ENCODE data around the gene BRIP1.
"Not testable (repeated sequence)": the region's sequence is repeated elsewhere in the genome, so short reads cannot be mapped to it uniquely, and the experiment has no call there.

Gene BRIP1

DNA sequence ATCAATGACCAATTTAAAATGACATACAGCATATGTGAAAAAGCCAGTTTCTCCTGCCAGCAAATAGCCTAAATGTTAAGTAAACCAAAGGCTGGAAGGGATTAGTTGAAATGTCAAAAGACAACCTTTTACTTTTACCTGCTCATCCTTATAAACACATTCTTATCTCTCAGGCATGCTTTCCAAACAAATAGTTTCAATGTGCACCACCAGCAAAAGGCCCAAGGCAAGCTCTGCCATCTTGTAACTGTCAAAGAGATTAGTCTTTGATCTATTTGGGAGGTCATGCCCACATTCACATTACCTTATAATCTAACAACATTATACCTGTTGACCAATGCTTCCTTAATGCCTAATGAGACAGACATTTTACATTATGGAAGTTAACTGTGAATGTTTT, 140.1 kb downstream of the BRIP1 start:
- POLR2A ChIA-PET: no interaction called here
- TF ChIP-seq, protein P1, sequence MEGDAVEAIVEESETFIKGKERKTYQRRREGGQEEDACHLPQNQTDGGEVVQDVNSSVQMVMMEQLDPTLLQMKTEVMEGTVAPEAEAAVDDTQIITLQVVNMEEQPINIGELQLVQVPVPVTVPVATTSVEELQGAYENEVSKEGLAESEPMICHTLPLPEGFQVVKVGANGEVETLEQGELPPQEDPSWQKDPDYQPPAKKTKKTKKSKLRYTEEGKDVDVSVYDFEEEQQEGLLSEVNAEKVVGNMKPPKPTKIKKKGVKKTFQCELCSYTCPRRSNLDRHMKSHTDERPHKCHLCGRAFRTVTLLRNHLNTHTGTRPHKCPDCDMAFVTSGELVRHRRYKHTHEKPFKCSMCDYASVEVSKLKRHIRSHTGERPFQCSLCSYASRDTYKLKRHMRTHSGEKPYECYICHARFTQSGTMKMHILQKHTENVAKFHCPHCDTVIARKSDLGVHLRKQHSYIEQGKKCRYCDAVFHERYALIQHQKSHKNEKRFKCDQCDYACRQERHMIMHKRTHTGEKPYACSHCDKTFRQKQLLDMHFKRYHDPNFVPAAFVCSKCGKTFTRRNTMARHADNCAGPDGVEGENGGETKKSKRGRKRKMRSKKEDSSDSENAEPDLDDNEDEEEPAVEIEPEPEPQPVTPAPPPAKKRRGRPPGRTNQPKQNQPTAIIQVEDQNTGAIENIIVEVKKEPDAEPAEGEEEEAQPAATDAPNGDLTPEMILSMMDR (IDR thresholded peaks at IDR 0.05; ENCODE audit: control extremely low read depth, extremely low read depth, low read depth, missing control alignments): no peak
- no peak for DNase-seq (ENCODE audit: extremely low spot score)
- CTCF ChIA-PET: interaction anchor here (1.5 kb wide), 1 partner anchor 113 kb away, joined by 3 read pairs; no protein-coding TSS in a partner anchor

DNA sequence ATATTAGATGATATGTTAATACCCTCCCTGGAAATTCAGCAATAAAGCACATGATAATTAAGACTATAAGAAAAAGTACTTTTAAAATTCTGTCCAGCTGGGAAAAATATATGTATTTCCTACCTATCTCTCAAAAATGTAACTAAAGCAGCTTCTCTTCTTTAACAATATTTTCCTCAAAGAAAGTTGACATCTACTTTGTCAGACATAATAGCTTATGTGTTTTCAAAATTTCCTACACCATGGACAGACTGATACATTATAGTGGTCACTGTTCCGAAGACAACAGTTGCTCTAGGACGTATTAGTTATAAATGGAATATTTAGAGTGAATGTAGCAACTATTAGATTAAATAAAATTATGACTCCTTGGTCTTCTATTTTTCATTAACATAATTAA, 140.9 kb downstream of the BRIP1 start:
- ChIA-PET CTCF (no interaction called here), POLR2A (no interaction called here)
- DNase-seq (ENCODE audit: extremely low spot score): no peak
- TF ChIP-seq, protein P1 (IDR thresholded peaks at IDR 0.05; ENCODE audit: control extremely low read depth, extremely low read depth, low read depth, missing control alignments): no peak

DNA sequence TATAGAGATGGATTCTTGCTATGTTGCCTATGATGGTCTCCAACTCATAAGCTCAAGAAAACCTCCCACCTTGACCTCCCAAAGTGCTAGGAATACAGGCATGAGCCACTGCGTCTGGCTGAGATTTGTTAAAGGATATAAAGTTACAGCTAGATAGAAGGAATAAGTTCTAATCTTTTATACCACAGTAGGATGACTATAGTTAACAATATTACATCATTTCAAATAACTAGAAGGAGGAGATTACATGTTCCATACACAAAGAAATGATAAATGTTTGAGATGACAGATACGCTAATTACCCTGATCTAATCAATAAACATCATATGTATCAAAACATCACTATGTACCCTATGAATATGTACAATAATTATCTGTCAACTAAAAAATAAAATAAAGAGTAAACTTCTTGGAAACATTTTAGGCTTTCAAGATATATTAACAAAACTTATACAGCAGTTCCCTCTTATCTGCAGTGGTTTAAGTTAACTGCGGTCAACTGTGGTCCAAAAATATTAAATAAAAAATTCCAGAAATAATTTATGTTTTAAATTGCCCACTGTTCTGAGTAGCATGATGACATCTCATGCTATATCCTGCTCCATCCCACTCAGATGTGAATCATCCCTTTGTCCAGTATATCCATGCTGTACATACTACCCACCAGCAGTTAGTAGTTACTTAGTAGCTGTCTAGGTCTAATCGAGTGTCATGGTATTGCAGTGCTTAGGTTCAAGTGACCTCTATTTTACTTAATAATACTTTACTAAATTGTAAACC, 143.1 kb downstream of the BRIP1 start:
- no peak for DNase-seq (ENCODE audit: extremely low spot score)
- TF ChIP-seq, protein P1 (IDR thresholded peaks at IDR 0.05; ENCODE audit: control extremely low read depth, extremely low read depth, low read depth, missing control alignments): no peak
- POLR2A ChIA-PET: no interaction called here
- CTCF ChIA-PET: interaction anchor here (1.2 kb wide), 1 partner anchor 117 kb away, joined by 3 read pairs; no protein-coding TSS in a partner anchor

DNA sequence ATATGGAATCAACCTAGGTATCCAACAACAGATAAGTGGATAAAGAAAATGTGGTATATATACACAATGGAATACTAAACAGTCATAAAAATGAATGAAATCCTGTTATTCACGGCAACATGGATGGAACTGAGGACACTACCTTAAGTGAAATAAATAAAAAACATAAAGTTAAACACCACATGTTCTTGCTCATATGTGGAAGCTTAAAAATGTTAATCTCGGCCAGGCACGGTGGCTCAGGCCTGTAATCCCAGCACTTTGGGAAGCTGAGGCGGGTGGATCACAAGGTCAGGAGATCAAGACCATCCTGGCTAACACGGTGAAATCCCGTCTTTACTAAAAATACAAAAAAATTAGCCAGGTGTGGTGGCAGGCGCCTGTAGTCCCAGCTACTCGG, 144.1 kb downstream of the BRIP1 start:
- DNase-seq (ENCODE audit: extremely low spot score); POLR2A ChIA-PET: not testable (repeated sequence)
- CTCF ChIA-PET: interaction anchor here (0.7 kb wide), 1 partner anchor 8 kb away, joined by 3 read pairs; no protein-coding TSS in a partner anchor

DNA sequence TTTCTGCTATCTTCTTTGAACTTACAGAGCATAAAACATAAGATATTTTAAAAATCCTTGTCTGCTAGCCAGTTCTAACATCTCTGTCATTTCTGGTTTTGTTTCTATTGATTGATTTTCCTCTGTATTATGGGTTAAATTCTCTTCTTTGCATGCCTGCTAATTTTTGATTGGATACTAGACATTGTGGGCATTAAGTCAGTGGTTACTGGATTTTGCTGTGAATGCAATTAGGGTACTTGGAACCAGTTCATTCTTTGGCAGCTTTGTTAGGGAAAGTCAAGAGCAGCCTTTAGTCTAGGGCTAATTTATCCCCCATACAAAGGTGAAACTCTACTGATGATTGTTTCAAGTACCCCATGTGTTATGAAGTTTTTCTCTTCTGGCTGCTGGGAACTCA, 145.3 kb downstream of the BRIP1 start:
- ChIA-PET POLR2A (no interaction called here), CTCF (no interaction called here)
- no peak for DNase-seq (ENCODE audit: extremely low spot score)
- TF ChIP-seq, protein P1 (IDR thresholded peaks at IDR 0.05; ENCODE audit: control extremely low read depth, extremely low read depth, low read depth, missing control alignments): no peak

DNA sequence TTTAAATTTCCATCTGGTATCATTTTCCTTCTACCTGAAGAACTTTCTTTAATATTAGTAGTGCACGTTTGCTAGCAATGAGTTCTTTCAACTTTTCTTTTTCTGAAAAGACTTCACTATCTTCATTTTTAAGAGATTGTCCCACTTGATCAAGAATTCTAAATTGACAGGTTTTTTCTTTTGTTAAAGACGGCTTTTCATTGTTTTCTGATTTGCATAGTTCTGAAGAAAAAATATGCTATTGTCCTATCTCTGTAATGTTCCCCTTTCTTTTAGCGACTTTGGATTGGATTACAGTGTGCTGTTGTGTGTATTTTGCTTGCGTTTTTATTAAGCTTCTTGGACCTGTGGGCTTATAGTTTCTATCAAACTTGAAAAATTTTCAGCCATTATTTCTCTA, 146.0 kb downstream of the BRIP1 start:
- ChIA-PET POLR2A (no interaction called here), CTCF (no interaction called here)
- TF ChIP-seq, protein P1 (IDR thresholded peaks at IDR 0.05; ENCODE audit: control extremely low read depth, extremely low read depth, low read depth, missing control alignments): no peak
- DNase-seq (ENCODE audit: extremely low spot score): no peak

DNA sequence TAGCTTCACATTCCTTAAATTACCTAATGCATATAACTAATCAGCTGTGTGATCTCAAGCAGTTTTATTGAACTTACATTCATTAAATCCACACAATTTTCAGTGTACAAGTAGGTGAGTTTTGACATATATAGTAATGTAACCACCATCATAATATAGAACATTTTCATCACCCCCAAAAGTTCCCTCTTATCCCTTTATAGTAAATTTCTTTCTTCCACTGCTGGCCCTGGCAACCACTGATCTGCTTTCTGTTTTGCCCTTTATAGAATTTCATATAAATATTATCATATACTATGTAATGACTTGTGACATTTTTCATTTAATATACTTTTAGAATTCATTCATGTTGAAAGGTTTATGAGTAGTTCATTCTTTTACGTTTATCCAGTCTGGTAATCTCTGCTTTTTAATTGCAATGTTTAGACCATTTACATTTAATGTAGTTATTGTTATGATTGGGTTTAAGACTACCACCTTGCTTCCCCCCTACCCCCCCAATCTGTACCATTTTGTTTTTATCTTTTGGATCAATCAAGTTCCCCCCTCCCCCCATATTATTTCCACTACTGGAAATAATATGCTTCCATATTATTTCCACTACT, 147.0 kb downstream of the BRIP1 start:
- TF ChIP-seq, protein P1 (IDR thresholded peaks at IDR 0.05; ENCODE audit: control extremely low read depth, extremely low read depth, low read depth, missing control alignments): no peak
- POLR2A ChIA-PET: no interaction called here
- CTCF ChIA-PET: interaction anchor here (1.1 kb wide), 1 partner anchor 69 kb away, joined by 3 read pairs; no protein-coding TSS in a partner anchor
- DNase-seq (ENCODE audit: extremely low spot score): no peak

All from GM10248 (cell line).